GM18861 (cell line): ENCODE data around the gene ARMC9.

ENCODE experiments used
- ATAC-seq: cut with Tn5 transposase; IDR thresholded peaks from one replicate; pipeline ENCODE4 v1.9.1; 2021; ENCODE audit not compliant: unreplicated experiment

The ARMC9 gene

GRCh38 chr2:231200805-231201474 lies 2.5 kb downstream of the ARMC9 start:
- no peak for ATAC-seq

DNA sequence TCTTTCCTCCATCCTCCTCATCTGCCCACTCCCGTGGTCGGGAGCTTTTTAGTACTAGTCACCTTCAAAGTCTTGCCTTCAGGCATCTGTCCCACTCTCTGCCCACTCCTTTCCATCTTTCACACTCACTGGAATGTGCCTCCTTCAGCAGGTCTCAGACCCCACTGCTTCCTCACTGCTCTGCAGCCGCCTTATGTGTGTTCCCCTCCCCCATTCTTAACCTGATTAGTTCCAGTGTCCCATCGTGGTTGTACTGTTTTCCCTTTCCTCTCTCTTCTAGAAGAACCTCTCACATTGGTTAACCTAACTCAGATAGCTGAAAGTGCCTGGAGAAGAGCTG lies 3.0 kb downstream of the ARMC9 start:
- no peak for ATAC-seq

DNA sequence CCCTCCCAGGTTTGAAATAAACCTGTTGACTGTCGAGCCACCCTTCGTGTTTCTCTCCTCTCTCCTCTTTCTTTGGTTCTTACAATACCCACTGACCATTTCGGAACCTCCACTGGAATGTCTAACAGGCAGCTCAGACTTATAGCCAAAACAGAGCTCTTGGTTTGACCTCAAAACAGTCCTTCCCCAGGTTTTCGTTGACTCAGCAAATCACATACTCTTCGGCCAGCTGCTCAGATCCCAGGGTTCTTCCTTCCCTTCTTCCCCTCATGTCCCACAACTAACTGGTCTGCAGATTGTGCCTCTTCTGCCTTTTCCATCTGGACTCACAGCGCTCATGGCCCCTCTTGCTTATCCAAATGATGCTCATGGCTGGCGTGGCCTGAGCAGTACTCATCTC lies 4.7 kb downstream of the ARMC9 start:
- ATAC-seq, result no peak

GRCh38 chr2:231204146-231204545 lies 5.7 kb downstream of the ARMC9 start:
- no peak for ATAC-seq

- no peak for ATAC-seq
Measured at GRCh38 chr2:231204581-231204980, 6.2 kb downstream of the ARMC9 start.

GRCh38 chr2:231207734-231208133 lies 9.3 kb downstream of the ARMC9 start:
- no peak for ATAC-seq

DNA sequence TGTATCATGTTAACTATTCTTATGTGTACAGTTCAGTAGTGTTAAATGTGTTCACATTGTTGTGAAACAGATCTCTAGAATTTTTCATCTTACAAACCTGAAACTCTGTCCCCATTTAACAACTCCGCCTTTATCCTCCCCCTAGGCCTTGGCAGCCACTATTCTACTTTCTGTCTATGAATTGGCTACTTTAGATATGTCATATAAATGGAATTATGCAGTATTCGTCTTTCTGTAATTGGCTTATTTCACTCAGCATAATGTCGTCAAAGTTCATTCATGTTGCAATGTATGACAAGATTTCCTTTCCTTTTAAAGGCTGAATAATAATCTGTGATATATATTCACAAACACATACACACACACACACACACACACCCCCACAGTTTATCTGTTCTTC lies 12.4 kb downstream of the ARMC9 start:
- ATAC-seq, result no peak

DNA sequence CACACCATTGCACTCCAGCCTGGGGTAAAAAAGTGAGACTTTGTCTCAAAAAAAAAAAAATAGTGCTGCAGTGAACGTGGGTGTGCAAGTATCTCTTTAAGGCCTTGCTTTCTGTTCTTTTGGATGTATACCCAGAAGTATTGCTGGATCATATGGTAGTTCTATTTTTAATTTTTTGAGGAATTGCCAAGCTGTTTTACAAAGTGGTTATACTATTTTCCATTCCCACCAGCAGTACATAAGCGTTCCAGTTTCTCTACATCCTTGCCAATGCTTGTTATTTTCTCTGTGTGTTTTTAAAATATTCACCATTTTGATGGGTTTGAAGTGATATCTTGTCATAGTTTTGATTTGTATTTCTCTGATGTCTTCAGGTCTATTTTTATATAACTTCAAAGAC lies 13.1 kb downstream of the ARMC9 start:
- no peak for ATAC-seq

- no peak for ATAC-seq
Measured at GRCh38 chr2:231212329-231212845, 14.0 kb downstream of the ARMC9 start.

GRCh38 chr2:231213931-231214642 lies 15.7 kb downstream of the ARMC9 start:
- ATAC-seq, result no peak

- no peak for ATAC-seq
Measured at GRCh38 chr2:231218366-231218765, 19.9 kb downstream of the ARMC9 start.

GRCh38 chr2:231219289-231219688 lies 20.9 kb downstream of the ARMC9 start:
- no peak for ATAC-seq

DNA sequence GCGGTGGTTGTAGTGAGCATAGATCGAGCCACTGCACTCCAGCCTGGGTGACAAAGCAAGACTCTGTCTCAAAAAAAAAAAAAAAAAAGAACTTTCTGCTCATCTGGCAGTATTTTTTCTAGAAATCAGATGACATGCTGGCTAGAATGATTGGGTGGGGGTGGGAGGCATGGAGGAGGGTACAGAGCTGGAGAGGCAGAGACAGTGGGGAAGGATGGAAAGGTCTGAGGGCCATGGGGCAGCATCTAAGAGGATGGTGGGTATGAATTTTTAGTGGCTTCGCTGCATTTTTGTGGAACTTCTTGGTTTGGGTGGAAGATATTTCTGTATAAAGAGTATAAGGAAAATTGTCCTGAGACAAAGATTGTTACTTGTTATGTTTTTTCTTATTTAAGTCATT lies 23.3 kb downstream of the ARMC9 start:
- ATAC-seq, result no peak

DNA sequence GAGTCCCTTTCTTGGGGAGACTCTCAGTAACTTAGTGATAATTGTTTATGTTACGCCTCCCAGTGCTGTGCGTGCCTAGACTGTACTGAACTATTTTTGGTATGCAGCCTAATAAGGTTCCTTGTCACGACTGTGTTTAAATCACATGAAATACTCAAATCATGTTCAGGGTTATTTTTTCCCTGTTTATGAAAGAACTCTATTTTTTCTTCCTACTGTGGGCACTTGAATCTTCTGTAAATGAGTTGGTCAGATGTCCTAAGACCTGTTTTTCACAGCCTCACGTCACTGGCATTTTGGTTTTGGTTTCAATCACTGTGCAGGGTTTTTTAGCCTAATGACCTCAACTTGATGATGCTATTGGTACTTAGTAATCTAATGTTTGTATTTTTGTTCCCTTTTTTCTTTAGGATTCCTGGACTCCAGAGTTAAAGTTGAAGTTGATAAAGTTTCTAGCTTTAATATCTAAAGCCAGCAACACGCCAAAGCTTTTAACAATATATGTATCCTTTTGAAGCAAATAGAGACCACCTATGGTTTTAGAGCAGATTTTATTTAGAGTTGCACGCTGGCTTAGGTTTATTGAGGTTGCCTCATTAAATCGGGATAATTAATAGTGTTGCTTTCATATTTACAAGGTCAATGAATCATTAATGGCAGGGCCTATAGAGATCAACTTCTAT lies 24.0 kb downstream of the ARMC9 start:
- ATAC-seq, result peak; percentile 70

- no peak for ATAC-seq
Measured at GRCh38 chr2:231223001-231223375, 24.6 kb downstream of the ARMC9 start.

GRCh38 chr2:231223458-231223976 lies 25.1 kb downstream of the ARMC9 start:
- no peak for ATAC-seq

GRCh38 chr2:231227310-231228162 lies 29.1 kb downstream of the ARMC9 start:
- ATAC-seq, result peak; percentile 50

DNA sequence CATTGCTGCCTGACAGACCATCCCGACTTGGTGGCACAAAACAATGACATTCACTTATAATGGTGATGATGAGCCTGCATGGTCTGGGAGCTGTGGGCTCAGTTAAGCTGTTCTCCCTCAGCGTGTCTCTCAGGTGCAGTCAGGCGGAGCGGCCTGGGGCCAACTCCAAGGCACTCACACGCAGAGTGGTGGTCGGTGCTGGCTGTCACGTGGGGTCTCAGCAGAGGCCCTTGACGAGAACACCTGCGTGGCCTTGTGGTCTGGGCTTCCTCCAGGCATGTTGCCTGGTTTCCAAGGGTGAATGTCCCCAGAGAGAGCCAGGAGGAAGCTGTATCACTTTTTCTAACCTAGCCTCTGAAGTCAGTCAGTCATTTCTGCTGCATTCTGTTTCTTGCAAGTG lies 29.8 kb downstream of the ARMC9 start:
- ATAC-seq, result peak; percentile 77

DNA sequence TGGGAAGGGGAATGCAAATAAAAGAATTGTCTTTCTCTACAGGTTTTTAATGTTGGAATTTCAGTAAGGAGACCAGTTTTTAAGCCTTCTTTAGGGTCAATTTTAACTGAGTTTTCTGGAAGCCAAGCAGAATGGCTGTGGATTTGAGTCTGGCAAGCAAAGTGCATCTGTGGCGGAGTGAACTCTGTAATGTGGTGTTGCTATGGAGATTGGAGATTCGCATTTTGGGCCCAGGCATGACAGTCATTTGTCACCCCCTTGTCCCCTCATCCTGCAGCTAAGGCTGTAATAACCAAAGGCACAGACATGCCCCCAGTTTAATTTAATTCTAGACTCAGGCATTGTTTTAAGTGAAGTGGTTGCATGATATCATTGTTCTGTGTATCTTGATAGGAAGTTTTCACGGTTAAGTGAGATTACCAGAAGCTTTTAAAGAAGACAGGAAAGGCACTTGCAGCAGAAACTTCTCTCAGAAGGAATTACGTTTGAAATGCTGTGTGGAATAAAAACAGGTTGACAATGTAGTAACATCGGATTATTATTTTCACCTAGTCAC lies 30.6 kb downstream of the ARMC9 start:
- ATAC-seq, result no peak

DNA sequence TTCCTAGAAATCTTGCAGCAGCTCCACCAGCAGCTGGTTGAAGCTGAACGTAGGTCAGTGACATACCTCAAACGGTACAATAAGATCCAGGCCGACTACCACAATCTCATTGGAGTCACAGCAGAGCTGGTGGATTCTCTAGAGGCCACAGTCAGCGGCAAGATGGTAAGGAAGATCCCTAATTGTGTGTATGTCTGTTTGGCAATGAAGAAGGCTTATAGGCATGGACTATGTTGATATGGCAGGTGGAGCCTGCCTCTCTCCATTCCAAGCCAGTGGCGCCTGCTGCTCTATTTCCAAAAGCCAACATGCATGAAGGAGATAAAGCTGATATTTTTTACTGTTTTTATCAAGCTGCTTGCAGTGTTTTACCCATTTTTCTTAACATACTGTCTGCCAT lies 36.8 kb downstream of the ARMC9 start:
- no peak for ATAC-seq

GRCh38 chr2:231238689-231239088 lies 40.3 kb downstream of the ARMC9 start:
- ATAC-seq, result no peak
